Kidney capillary endothelial cell (primary cell): Measurements from ENCODE around the gene CCT2.
A peak's percentile ranks its signal among the peaks of the same experiment; 100 is the strongest.

Source experiments
- DNase-seq: peaks from one replicate; pipeline ENCODE4 v3.0.0-alpha.2; 2018; ENCODE audit warnings: low spot score

The CCT2 gene

DNA sequence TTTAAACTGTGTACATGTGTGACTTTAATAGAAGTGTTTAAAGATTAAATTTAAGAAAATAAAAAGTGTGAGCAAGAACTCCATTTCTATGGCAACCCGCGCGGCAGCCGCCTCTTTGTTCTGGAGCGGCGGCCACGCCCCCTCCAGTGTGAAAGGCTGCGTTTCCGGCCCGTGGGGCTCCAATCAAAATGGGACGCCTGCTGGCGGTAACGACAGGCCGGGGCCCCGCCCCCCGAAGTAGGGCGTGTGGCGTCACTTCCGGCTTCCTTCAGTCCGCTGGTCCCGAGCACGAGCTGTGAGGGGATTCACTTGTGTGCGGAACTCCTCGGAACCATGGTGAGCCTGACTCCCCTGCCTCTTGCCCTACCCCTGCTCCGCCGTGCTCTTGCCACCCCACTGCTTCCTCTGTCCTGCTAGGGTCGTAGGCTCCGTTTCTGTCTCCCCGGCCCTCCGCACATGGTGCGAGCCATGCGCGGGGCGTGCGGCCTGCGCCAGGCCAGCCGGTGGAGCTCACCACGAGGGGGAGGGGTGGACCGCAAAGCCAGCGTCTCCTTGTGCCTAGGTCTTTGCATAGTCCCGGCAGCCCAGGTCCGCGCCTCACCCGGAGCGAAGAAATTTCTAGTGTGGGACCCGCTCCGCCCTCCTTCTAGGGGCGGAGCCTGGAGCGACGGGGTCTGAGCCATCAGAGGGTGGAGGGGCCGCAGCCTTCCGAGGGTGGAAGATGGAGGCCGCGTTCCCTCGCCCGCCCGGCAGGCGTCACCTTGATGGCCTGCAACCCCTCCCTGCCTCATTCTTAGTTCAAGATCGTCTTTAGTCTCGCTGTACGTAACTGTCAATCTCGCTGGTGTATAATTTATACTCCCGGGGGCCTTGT lies at the start of gene CCT2:
TSS of gene CCT2 (plus strand) at position 271 of the 874 bp plus-strand sequence. CDS start at position 334, 63 bp downstream.
- peak; percentile 95 for DNase-seq

DNA sequence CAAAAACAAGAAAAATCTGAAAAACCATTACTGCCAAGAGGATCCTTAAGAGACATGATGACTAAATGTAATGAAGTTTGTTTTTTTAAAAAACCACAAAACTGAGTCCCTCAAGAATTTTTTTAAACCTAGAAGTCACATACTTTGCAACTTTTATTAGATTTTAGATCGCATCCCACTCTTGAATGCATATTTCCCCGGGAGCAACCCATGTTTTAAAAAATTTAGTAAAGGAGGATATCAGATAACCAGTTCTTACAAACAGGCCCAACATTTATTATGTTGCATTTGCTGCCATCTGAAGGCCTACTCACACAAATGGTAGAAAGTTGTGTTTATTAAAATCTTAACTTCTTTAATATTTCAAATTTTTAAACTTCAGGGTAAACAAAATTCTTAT lies 44.3 kb upstream of the CCT2 start:
- no peak for DNase-seq

DNA sequence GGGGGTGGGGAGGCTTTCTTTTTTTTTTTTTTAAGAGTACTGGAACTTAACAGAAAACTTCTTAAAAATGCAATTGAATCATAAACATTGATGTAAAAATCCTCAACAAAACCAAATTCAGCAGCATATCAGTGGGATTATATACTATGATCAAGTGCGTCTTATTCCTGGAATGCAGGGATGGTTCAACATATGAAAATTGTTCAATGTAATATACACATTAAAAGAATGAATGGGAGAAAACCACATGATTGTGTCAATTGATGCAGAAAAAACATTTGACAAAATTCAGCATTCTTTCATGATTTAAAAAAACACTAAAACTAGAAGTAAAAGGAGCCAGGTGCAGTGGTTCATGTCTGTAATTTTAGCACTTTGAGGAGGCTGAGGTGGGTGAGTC lies 41.2 kb upstream of the CCT2 start:
- no peak for DNase-seq

DNA sequence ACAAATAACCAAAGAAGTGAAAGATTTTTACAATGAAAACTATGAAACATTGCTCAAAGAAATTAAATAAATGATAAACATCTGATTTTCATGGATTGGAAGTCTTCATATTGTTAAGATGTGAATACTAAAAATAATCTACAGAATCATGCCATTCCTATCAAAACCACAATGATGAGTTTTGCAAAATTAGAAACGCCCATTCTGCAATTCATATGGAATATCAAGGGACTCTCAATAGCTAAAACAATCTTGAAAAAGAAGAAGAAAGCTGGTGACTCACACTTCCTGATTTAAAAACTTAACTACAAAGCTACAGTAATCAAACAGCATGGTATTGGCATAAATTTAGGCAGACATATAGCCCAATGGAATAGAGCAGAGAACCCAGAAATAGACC lies 40.2 kb upstream of the CCT2 start:
- no peak for DNase-seq

DNA sequence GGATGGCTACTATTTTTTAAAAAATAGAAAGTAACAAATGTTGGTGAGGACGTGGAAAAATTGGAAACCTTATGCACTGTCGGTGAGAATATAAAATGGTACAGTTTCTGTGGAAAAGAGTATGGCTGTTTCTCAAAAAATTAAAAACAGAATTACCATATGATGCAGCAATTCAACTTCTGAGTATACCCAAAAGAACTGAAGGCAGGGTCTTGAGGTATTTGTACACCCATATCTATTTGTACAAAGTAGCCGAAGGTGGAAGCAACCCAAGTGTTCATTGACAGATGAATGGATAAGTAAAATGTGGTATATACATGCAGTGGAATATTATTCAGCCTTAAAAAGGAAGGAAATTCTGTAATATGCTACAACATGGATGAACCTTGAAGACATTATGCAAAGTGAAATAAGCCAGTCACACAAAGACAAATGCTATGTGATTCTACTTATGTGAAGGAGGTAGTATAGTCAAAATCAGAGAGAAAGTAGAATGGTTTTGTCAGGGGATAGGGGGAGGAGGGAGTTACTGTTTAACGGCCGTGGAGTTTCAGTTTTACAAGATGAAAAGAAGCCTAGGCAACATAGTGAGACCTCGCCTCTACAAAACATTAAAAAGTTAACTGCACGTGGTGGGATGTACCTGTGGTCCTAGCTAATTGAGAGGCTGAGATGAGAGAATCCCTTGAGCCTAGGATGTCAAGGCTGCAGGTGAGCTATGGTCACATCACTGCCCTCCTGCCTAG lies 38.4 kb upstream of the CCT2 start:
- DNase-seq, result no peak

DNA sequence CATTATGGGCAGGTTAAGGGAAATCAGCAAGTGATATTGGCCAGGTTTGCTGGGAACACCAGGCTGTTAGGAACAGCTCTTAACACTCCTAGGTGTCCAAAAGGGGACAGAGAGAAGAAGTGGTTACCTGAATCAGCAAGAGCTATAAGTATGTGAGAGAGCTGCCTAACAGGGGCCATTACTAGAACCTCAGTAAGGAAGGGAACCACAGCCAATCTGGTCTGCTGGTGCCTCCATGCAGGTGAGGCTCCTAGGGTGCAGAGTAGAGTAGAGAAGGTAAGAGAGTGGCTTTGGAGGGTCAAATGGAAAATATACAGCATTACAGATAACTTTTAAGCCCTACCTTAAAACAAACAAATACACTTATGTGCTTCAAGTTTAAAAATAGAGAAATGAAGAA lies 36.6 kb upstream of the CCT2 start:
- no peak for DNase-seq

DNA sequence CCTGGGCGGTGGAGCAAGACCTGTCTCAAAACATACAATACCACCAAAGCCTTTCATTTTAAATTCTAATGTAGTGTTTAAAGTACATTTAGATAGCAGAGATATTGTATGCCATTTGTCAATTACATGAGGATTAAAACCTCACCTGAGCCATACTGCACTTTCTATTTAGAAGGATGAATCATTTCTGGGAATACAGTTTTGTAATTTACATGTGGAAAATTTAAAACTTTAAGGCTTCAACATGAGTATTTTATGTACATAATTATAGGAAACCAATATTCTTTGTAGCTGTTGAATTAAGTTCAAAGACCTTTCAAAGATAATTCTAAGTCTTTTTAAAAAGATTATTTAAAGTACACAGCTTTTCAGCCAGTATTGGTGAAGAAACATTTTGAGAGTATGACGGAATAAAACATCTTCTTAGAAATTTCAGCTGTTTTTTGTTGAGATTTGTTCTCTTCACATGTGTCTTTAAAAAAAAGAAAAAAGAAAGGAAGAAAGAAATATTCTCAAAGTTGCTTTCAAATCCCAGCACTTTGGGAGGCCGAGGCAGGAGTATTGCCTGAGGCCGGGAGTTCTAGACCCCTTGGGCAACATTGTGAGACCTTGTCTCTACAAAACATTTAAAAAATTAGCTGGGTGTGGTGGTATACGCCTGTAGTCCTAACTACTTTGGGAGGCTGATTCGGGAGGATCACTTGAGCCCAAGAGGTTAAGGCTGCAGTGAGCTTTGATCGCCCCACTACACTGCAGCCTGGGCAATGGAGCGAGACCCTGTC lies 34.5 kb upstream of the CCT2 start:
- no peak for DNase-seq

DNA sequence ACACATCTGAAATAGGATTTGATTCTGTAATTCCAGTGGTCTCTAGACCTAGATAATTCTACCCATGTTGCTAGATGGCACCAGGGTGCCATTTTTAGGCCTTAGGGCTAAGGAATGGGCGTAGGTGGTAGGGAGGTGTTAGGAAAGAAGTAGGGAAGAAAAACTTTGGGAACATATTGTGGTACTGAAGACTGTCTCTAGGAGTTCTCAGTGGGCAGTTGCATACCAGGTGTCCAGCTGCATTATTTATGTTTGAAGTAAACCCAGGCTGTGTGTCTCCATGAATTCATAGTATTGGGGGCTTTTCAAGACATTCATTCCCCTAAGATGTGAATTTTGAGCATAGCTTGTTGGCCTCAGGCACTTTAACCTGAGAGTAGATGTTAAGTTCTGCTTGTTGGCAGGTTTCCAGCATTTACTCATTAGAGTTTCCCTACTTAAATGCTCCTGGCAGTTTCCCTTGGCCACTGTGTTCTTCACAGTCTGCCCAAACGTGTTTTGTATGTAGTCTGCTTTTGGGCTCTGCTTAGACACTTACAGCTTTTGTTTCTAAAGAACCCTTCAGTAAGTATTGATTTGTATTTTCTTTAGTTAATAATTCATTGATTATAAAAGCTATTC lies 31.5 kb upstream of the CCT2 start:
- no peak for DNase-seq

DNA sequence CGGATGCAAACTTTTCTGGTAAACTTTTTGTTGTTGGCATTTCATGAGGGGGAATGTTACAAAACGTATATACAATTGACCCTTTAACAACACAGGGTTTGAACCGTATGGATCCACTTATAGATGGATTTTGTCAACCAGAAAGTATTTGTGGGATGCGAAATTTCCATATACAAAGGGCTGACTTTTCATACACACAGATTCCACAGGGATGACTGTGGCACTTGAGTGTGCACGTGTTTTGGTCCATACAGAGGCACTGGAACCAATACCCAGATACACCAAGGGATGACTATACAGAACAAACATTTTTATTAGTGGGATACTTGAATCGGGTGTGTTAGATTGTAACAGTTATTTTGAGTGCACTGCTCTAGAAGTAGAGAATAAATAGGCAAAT lies 29.8 kb upstream of the CCT2 start:
- DNase-seq, result no peak

DNA sequence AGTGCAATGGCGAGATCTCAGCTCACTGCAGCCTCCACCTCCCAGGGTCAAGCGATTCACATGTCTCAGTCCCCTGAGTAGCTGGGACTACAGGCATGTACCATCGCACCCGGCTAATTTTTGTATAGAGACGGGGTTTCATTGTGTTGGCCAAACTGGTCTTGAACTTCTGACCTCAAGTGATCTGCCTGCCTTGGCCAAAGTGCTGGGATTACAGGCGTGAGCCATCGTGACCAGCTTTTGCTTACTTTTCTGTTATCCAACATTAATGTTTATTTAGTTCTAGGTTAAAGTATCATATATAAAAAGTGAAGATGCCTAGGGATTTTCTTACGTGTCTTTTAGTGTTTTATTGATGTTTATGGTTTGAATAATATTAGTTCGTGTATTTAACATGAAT lies 28.9 kb upstream of the CCT2 start:
- DNase-seq, result no peak

DNA sequence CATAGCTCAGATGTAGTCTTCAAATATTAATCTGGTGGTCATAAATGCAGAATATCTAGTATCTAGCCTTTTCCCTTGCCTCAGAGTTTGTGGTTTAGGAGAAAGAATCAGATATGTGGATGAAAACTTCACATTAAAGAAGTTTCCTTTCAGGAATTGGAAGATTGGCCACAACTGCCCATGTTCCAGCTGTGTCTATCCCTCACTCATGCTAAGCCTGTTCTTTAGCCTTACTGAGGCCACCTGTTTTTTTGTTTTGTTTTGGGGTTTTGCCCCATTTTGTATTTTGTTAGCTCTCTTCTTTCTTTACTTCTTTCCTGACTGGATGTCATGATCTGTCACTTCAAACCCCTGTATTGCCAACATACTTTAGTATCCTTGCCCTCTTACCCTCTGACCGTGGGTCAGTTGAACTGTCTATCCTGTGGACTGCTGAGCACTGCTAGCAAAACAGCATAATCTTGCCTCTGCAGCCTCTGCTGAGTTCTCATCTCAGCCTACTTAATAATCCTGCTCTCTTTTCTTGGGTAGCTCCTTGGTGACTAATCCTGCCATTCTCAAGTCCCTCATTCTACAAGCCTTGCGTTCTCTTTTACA lies 22.0 kb upstream of the CCT2 start:
- DNase-seq, result no peak

DNA sequence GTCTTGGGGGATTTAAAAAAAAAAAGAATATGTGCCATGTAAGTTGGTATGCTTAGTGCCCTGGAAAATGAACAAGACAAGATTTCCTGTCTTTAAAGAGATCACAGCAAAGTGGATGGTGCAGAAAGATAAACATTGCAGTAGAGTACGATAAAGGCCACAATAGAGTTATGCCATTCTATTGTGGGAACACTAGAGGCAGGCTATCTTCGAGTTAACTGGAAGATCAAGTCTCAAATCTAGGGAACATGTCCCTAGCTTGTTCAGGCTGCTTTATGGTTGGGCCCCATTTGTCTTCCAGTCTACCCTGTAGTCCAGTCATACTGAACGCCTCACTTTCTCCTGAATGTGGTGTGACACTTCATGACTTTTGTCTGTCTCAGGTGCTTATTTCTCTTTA lies 18.7 kb upstream of the CCT2 start:
- no peak for DNase-seq

DNA sequence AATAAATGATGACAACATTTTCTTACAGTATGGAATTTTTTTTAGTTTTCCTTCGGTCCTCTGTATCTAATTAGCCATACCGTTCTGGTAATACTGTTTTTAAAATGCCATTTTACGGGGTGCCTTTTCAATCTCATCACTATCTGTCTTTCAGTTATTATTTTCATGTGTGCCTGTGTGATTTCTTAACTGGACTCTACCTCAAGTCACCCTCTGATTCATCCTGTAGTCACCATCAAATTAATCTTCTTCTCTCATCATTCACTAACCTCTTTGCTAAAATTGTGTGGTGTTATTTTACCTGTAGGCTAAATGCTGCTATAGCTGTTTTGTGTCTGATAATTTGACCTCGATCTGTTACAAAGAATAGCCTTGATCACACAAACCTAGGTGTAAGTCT lies 16.0 kb upstream of the CCT2 start:
- DNase-seq, result no peak

DNA sequence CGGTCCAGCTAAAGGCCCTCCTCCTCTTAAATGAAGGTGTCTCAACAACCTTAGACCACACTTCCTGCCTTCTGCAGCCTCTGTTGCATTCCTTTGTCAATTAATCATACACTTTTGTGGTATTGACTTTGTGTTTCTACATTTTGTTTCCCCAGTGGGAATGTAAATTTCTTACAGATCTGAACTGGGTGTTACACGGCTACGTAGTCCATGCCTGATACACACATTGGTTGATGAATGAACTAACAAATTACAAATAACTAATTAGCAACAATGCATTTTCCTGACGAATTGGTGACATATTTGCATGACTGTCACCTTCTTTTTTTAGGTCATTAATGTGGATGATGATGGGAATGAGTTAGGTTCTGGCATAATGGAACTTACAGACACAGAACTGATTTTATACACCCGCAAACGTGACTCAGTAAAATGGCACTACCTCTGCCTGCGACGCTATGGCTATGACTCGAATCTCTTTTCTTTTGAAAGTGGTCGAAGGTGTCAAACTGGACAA lies 15.2 kb upstream of the CCT2 start:
- DNase-seq, result no peak

DNA sequence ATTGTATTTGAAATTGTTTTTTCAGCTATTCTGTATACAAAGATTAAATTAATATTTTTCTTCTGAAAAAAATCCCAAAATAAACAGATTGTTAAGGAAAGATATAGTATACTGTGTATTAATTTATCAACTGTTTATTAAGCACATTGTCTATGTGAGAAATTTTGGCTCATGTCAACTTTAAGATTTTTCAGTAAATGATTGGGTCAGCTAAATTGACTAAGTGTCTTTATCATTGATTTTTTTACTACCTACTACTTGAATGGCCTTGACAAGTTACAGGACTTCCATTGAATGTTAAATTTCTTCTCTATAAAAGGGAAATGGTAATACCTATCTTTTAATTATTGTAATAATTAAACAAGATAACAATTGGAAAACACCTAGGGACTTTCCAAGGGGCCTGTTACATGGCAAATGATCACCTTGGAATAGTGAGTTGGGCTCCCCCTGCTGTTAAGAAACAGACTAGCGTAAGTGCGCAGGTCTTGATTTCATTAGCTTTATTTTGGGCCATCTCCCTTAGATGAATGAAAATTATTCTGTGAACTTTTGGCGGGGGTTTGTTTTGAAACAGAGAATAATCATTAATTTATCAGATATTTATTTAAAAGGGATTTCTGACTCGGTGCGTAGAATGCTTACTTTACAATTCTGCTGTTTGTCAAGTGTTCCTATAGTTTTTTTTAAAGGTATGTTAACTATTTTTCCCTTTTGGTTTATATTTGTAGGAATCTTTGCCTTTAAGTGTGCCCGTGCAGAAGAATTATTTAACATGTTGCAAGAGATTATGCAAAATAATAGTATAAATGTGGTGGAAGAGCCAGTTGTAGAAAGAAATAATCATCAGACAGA lies 14.5 kb upstream of the CCT2 start:
- DNase-seq, result peak; percentile 51

DNA sequence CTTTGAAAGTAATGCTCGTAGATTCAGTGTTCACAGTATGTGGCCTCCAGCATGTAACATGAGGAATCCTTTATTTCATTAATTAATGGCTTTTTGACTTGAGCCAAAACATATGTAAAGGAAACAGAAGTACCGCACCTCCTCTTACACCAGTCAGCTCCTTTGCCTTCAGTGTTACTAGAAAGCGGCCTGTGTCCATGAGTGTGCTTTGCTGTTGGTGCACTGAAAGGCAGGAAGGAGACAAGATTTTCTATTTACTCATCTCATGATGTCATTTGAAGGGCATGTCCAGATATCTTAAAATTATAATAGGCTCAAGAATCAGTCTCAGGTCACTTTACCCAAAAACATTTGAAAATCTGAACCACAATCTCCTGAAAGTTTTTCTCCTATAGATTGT lies 9.9 kb upstream of the CCT2 start:
- DNase-seq, result no peak

DNA sequence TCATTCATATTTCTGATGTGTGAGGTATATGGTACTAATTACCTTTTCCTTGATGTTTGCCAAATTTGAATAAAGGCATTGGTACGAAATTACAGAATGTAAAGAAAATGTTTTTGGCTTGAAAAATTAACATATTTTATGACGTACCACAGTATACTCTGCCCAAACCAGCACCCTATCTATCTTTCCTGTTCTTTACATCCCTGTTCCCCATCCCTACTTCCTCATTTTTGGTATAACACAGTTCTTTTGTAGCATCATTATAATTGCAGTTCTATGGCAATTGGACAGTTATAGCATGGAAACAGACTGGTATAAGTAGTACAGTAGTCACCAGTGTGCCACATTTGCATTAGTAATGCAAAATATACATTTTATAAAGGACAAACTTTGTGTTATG lies 7.0 kb upstream of the CCT2 start:
- DNase-seq, result no peak

DNA sequence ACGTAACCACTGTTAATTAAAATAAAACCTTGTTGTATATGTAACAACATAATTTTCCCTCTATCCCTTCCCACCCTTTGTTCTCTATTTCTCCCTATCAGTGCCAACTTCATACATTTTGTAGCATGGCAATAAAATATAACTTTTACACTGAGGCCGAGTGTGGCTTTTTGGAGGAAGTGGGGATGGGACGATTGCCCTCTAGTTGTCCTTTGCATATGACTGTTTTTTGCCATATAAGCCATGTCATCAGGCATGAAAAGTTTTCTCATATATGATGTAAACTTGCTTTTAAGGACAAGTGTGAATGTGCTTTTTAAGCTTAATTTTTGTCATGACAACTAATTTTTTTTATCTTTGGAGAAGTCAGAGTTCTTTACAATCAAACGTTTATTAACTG lies 6.2 kb upstream of the CCT2 start:
- no peak for DNase-seq

DNA sequence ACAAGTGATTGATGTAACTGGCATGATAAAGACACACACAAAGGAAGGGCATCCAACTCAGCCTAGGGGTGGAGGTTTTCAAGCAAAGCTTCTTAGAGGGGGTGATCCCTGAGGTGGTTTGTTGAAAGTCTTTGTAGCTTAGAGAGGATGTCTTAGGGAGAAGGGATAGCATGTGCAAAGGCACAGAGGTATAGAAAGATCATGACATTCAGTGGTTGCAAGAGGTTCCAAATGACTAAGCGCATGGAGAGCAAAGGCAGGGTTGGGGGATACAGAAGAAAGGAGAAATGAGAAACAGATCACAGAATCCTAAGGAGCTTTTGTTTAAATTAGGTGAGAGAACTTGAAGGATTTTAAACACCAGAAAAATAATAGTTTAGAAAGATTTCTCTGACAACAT lies 5.2 kb upstream of the CCT2 start:
- DNase-seq, result no peak

DNA sequence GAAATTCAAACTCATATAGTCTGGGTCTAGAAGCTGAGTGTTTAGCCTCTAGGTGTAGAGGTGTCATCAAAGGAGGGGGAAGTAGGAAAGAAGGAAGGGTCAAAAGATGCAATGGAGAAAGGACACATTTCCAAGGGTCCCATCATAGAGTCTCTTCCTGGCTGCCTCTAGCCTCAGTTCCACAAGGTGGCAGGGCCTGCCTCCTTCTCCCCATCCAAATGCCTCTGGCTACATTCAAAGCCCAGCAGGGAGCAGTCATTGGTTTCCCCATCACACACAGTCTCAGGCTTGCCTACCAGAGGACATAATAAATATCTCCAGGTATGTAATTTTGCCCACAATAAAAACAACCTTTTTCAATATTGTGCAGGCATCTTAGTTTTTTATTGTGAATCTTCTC lies 2.1 kb upstream of the CCT2 start:
- no peak for DNase-seq

DNA sequence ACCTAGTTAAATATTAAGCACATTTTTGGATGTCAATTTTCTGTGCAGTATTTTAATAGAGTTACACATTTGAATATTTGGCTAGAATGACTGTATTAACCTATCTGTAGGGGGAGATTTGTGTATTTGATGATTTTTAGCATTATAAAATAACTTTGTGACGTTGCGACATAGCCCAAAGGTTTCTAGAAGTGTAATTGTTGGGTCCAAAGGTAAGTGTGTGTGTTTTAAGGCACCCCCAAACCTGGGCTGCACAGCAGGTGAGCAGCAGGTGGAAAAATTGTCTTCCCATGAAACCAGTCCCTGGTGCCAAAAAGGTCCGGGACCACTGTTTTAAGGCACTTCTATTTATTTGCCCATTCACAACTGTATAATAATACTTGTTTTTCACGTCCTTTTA lies 3.3 kb downstream of the CCT2 start:
- DNase-seq, result no peak
